Heart left ventricle (tissue), 13 donors: ENCODE measurements around the gene COX15.

ENCODE experiments used
- POLR2A ChIP-seq, 2 donors: fragments of 450-650 bp; IDR thresholded peaks; one replicate each; pipeline ENCODE4 v1.6.1; 2017; ENCODE audit warnings: antibody characterized with exemption in 2 of 2, mild to moderate bottlenecking in 2 of 2, moderate library complexity in 2 of 2
- TF ChIP-seq, protein P1 (sequence below), 12 donors: fragments of 200-600 bp; sonication (generic) in 4 of 12; IDR thresholded peaks; one replicate each; pipeline versions ENCODE4 v1.5.0 to v1.8.0; 2018 to 2022; ENCODE audit warnings: antibody characterized with exemption in 12 of 12, mild to moderate bottlenecking in 5 of 12
- donor health status: ischemic (EF 13 %, LVEDD 7.1; RV severe dilation, severe dysfunction).
- donor health status: DM: no; HTN: yes; CAD: no.
- donor health status: DM: no; HTN: no; CAD: no.
- donor health status: ischemic (EF 25% LVEDD 6.9; RV normal size, moderate dysfunction).
- donor health status: ischemic (EF 25% LVEDD 5.7; RV mildly dilated, moderate dysfunction).
- donor health status: ischemic (EF 35%, LVEDD 5.7; RV mildly dilated, moderate dysfunction).
- donor health status: nonischemic (EF 11% LVEDD 7.7; RV severe dilation, severe dysfunction).
- donor health status: DM: yes; HTN: yes; CAD: no.
- donor health status: PGD.
- donor health status: ischemic (EF 29% LVEDD 5.4; RV normal size, mild dysfunction).
- donor health status: nonischemic (EF 23%, LVEDD 6.1; RV moderate dilation, normal function).

DNA sequence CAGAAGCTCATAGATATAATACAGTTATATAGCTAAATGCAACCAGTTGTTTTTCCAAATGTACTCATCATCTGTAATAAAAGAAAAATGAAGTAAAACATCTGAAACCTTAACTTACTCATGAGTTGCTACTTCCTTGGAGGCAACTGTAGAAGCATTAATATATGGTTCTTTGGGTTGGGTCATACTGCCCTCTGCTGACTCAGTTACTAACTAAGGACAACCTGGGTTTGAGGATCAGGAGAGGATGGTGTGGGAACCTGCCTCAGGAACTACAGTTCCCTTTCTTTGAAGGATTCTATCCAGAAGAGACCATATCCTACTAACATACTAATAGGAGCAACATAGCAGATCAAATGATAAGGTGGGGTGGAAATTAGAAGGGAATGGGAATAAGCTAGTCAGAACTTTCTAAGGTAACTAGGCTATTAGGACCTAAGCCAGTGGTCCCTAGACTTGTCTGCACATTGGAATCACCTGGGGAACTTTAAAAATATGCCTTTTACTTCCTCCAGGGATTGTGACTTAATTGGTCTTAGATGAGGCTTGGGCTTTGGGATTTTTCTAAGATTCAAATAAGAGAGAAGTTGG lies 20.7 kb downstream of the COX15 start:
- TF ChIP-seq, protein P1, sequence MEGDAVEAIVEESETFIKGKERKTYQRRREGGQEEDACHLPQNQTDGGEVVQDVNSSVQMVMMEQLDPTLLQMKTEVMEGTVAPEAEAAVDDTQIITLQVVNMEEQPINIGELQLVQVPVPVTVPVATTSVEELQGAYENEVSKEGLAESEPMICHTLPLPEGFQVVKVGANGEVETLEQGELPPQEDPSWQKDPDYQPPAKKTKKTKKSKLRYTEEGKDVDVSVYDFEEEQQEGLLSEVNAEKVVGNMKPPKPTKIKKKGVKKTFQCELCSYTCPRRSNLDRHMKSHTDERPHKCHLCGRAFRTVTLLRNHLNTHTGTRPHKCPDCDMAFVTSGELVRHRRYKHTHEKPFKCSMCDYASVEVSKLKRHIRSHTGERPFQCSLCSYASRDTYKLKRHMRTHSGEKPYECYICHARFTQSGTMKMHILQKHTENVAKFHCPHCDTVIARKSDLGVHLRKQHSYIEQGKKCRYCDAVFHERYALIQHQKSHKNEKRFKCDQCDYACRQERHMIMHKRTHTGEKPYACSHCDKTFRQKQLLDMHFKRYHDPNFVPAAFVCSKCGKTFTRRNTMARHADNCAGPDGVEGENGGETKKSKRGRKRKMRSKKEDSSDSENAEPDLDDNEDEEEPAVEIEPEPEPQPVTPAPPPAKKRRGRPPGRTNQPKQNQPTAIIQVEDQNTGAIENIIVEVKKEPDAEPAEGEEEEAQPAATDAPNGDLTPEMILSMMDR (IDR thresholded peaks at IDR 0.05): peak in 10 of 12 donors; percentile 16 to 60 (median 47)
- no peak for TF ChIP-seq POLR2A (IDR thresholded peaks at IDR 0.05)
